Ishikawa (cell line): Measurements from ENCODE around the gene DNAJB11.

Source experiments
- CREB1 ChIP-seq: IDR thresholded peaks from 2 replicates; pipeline ENCODE4 v1.6.1; 2012; ENCODE audit warnings: low read depth
- EP300 ChIP-seq: IDR thresholded peaks from 2 replicates; pipeline ENCODE4 v1.6.1; 2012; ENCODE audit warnings: borderline replicate concordance
- TCF12 ChIP-seq: IDR thresholded peaks from 2 replicates; pipeline ENCODE4 v1.6.1; 2012; ENCODE audit warnings: low read depth

GRCh38 chr3:186616299-186616617 lies 45.7 kb downstream of the DNAJB11 start:
- no peak for TF ChIP-seq TCF12
- no peak for TF ChIP-seq EP300
- TF ChIP-seq CREB1, result no peak
